K562 (cell line): ENCODE data around the gene ITGA11. TPM values are rescaled to one million over a fixed set of nuclear protein-coding genes. Genes with fewer than 3 reads are reported as not detected.

Experiments
- ATAC-seq: fragments of 200-7000 bp; cut with Tn5 transposase; 3 replicates; pipeline ENCODE4 v1.9.1; 2020; ENCODE audit warnings: moderate library complexity
- BruUV-seq: library from RNA; stranded (reverse); fragments of 400-500 nt; replicated peaks from 2 replicates; lab custom pipeline; 2021; lab: Mats Ljungman, UMichigan
- CTCF ChIA-PET: fragments of 300-600 bp; formaldehyde crosslinking; extraction: SDS; loops from one replicate; lab custom pipeline; 2021; ENCODE audit warnings: low intra/inter-chr PET ratio; lab: Yijun Ruan, JAX
- POLR2A ChIA-PET: fragments of 300-600, 350-650 bp; sonication (Branson Sonifier 250); formaldehyde crosslinking; extraction: SDS; loops from one replicate; lab custom pipeline; 2021; ENCODE audit warnings: antibody characterized with exemption, inconsistent platforms; lab: Yijun Ruan, JAX
- DNase-seq, 4 experiments: peaks; one replicate each; pipeline versions ENCODE4 v3.0.0 to v3.0.0-alpha.2; 2011 to 2018; ENCODE audit warnings: low spot score in 3 of 4, mixed read lengths in 3 of 4; ENCODE audit errors: extremely low read depth in 1 of 4
- FAIRE-seq: peaks from 2 replicates; lab custom pipeline; 2011; peaks lifted over from hg19 to GRCh38; lab: Jason Lieb, UNC
- H2AFZ ChIP-seq: 2 replicates; pipeline ENCODE4 v1.6.0; 2011; ENCODE audit warnings: low read depth, low read length, control low read depth, inconsistent platforms
- H3K27ac ChIP-seq: fragments of 200-600 bp; 3 replicates; pipeline ENCODE4 v1.8.0; 2011; ENCODE audit warnings: low read depth, mild to moderate bottlenecking, control low read depth, inconsistent platforms, low read length, moderate library complexity, mixed read lengths; ENCODE audit errors: extremely low read depth
- H3K27me3 ChIP-seq, 2 experiments: fragments of 300-600 bp in 1 of 2; 2 replicates in 1 of 2; 3 replicates in 1 of 2; pipeline versions ENCODE4 v1.6.0 to v1.8.0; 2011; ENCODE audit warnings: inconsistent platforms in 2 of 2, low read length in 2 of 2, mild to moderate bottlenecking in 1 of 2, mixed read lengths in 1 of 2, moderate library complexity in 1 of 2; ENCODE audit not compliant: control insufficient read depth in 2 of 2, insufficient read depth in 2 of 2
- H3K36me3 ChIP-seq: fragments of 300-600 bp; 3 replicates; pipeline ENCODE4 v1.8.0; 2011; ENCODE audit warnings: mild to moderate bottlenecking, low read length, inconsistent platforms; ENCODE audit not compliant: control insufficient read depth, insufficient read depth
- H3K4me1 ChIP-seq, 2 experiments: fragments of 200-600 bp in 1 of 2; replicated peaks in 1 of 2; 2 replicates in 1 of 2; 3 replicates in 1 of 2; pipeline versions ENCODE4 v1.5.1 to v1.8.0; 2011; ENCODE audit warnings: inconsistent platforms in 2 of 2, low read length in 2 of 2, mild to moderate bottlenecking in 1 of 2, mixed read lengths in 1 of 2, moderate library complexity in 1 of 2; ENCODE audit not compliant: control insufficient read depth in 2 of 2, insufficient read depth in 2 of 2
- H3K4me2 ChIP-seq: 2 replicates; pipeline ENCODE4 v1.6.1; 2011; ENCODE audit warnings: low read length, control low read depth, inconsistent platforms, mixed read lengths; ENCODE audit not compliant: insufficient read depth
- H3K4me3 ChIP-seq: fragments of 200-600 bp; sonication (generic), shearing (Covaris generic); 2 replicates; pipeline ENCODE4 v1.5.1; 2016; ENCODE audit warnings: control low read depth, inconsistent platforms
- H3K79me2 ChIP-seq: fragments of 200-600 bp; 3 replicates; pipeline ENCODE4 v1.8.0; 2011; ENCODE audit warnings: low read length, inconsistent platforms; ENCODE audit not compliant: control insufficient read depth, insufficient read depth
- H3K9ac ChIP-seq, 2 experiments: 2 replicates each; pipeline versions ENCODE4 v1.6.0 to v1.6.1; 2011; ENCODE audit warnings: low read depth in 2 of 2, low read length in 2 of 2, control low read depth in 1 of 2, inconsistent platforms in 1 of 2, mild to moderate bottlenecking in 1 of 2, mixed read lengths in 1 of 2; ENCODE audit not compliant: insufficient read depth in 1 of 2
- H3K9me1 ChIP-seq: one replicate; pipeline ENCODE4 v1.6.0; 2011; ENCODE audit warnings: inconsistent platforms, mild to moderate bottlenecking, low read length, moderate library complexity; ENCODE audit not compliant: control insufficient read depth, insufficient read depth
- H3K9me3 ChIP-seq: replicated peaks from 2 replicates; pipeline ENCODE4 v1.5.1; 2011; ENCODE audit warnings: low read depth, low read length, inconsistent platforms; ENCODE audit not compliant: control insufficient read depth, insufficient read depth
- H4K20me1 ChIP-seq: replicated peaks from 2 replicates; pipeline ENCODE4 v1.6.1; 2011; ENCODE audit warnings: low read length, inconsistent platforms, mixed read lengths; ENCODE audit not compliant: control insufficient read depth, insufficient read depth
- HMGN3 ChIP-seq: IDR thresholded peaks from 2 replicates; pipeline ENCODE4 v1.6.1; 2011; ENCODE audit warnings: borderline replicate concordance, low read depth, mild to moderate bottlenecking, mixed read lengths, low read length; ENCODE audit not compliant: insufficient read length; ENCODE audit errors: extremely low read depth
- KDM4B ChIP-seq, 2 experiments: fragments of 450-650 bp in 1 of 2; sonication (generic) in 1 of 2; IDR thresholded peaks; 2 replicates each; pipeline ENCODE4 v1.6.1; 2016 to 2017; ENCODE audit warnings: borderline replicate concordance in 2 of 2, antibody characterized with exemption in 1 of 2, low read depth in 1 of 2, mild to moderate bottlenecking in 1 of 2
- SUPT5H ChIP-seq: fragments of 450-650 bp; IDR thresholded peaks from 2 replicates; pipeline ENCODE4 v1.6.1; 2016
- WGBS: fragments of 100-300 bp; shearing (Covaris generic); methylation state at CpG from one replicate; pipeline ENCODE4 v1.1.6; 2016; ENCODE audit warnings: low coverage, mixed read lengths; ENCODE audit not compliant: insufficient coverage; ENCODE audit errors: missing lambda C conversion rate; 5-methylcytosine and 5-hydroxymethylcytosine counted together
- in situ Hi-C: fragments of 300-500 bp; cut with MboI; formaldehyde crosslinking; loops from 4 replicates; pipeline ENCODE4 v1.15.0; 2018; ENCODE audit warnings: inconsistent platforms, mixed read lengths
- intact Hi-C: fragments of 100-400 bp; cut with micrococcal nuclease; formaldehyde crosslinking; loops from 2 replicates; pipeline ENCODE4 v1.14.2; 2022
- polyA plus RNA-seq, 8 experiments: library from polyadenylated mRNA; depleted of rRNA in 4 of 8; stranded (reverse) in 5 of 8; unstranded in 3 of 8; fragments of >200 nt; fragmentation: Nextera tagmentation in 2 of 8; fragmentation: Illumina TruSeq in 1 of 8; extraction: Ambion mirVana in 2 of 8; extraction: Trizol in 1 of 8; gene quantifications; 2 replicates each; pipeline versions ENCODE4 v1.2.1 to v1.2.3, GENCODE V29; 2011 to 2014; ENCODE audit warnings: inconsistent platforms in 1 of 8, missing spikeins in 1 of 8
- total RNA-seq, 7 experiments: library from RNA; depleted of rRNA in 6 of 7; stranded (reverse); fragments of >200 nt in 6 of 7; fragmentation: Illumina TruSeq in 2 of 7; extraction: Trizol in 2 of 7; gene quantifications; 2 replicates each; pipeline versions ENCODE4 v1.2.1 to v1.2.3, GENCODE V29; 2011 to 2021; ENCODE audit warnings: low replicate concordance in 1 of 7
- TF ChIP-seq, protein P1 (sequence below): fragments of 200-600 bp; sonication (generic); IDR thresholded peaks from one replicate; pipeline ENCODE4 v1.6.1; 2012; ENCODE audit warnings: mild to moderate bottlenecking, low read depth, low read length, inconsistent platforms

ITGA11 gene
- total and polyA plus RNA-seq, 9 of the 15 experiments (the other 6 are each of a cell fraction or from before 2014, with no cell fraction given) = 0.01 TPM; not detected in 8

DNA sequence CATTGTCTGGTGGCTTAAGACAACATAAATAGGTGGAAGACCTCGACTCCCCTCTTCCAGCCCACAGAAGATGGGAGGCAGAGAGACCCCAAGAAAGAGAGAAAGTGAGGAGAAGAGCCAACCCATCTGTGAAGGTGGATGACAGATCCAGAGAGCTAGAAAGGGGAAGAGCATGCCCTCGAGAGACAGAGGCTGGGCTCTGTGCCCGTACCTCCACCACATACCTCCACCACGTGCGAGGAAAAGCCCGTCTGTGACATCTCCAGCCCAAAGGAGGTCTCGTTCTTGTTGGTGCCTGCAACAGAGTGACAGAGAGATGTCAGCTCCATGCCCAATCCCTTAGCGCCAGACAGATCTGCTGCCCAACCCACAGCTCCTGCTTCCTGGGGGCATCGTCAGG is 83.4 kb downstream of the ITGA11 start:
- no peaks in the 10 kb centered on the region for H3K9me1 ChIP-seq
- no peaks in the 10 kb centered on the region for H3K9me3 ChIP-seq
- H2AFZ ChIP-seq = no peak overlapping the region
- in situ Hi-C loops = no loop called here
- FAIRE-seq (no peak), ATAC-seq (no peak), DNase-seq (no peak)
- intact Hi-C loops = no loop called here
- H3K9ac ChIP-seq = 0 out of 4 replicates have a peak overlapping the region, but pooled peaks of 1 of the 2 experiments have one; percentile 7
- H3K4me2 ChIP-seq = no peak overlapping the region
- ChIA-PET POLR2A (interaction anchor here (0.5 to 0.7 kb wide), 2 partner anchors 8 to 19 kb away, joined by 3 read pairs; no protein-coding TSS in a partner anchor), CTCF (no interaction called here)
- H3K4me3 ChIP-seq = no peak overlapping the region
- no peaks in the 10 kb centered on the region for H3K79me2 ChIP-seq
- no peaks in the 10 kb centered on the region for H3K36me3 ChIP-seq
- H3K4me1 ChIP-seq = no peaks in the 10 kb centered on the region
- WGBS = 9% methylated on average over 9 of the region's 9 CpGs
- 0 out of 2 replicates have a peak, but pooled peaks cover 6% of the 10 kb centered on the region for H4K20me1 ChIP-seq
- peaks cover 34 to 82% of the 10 kb centered on the region in 2 experiments for H3K27me3 ChIP-seq
- TF ChIP-seq SUPT5H = no peak
- TF ChIP-seq, protein P1, sequence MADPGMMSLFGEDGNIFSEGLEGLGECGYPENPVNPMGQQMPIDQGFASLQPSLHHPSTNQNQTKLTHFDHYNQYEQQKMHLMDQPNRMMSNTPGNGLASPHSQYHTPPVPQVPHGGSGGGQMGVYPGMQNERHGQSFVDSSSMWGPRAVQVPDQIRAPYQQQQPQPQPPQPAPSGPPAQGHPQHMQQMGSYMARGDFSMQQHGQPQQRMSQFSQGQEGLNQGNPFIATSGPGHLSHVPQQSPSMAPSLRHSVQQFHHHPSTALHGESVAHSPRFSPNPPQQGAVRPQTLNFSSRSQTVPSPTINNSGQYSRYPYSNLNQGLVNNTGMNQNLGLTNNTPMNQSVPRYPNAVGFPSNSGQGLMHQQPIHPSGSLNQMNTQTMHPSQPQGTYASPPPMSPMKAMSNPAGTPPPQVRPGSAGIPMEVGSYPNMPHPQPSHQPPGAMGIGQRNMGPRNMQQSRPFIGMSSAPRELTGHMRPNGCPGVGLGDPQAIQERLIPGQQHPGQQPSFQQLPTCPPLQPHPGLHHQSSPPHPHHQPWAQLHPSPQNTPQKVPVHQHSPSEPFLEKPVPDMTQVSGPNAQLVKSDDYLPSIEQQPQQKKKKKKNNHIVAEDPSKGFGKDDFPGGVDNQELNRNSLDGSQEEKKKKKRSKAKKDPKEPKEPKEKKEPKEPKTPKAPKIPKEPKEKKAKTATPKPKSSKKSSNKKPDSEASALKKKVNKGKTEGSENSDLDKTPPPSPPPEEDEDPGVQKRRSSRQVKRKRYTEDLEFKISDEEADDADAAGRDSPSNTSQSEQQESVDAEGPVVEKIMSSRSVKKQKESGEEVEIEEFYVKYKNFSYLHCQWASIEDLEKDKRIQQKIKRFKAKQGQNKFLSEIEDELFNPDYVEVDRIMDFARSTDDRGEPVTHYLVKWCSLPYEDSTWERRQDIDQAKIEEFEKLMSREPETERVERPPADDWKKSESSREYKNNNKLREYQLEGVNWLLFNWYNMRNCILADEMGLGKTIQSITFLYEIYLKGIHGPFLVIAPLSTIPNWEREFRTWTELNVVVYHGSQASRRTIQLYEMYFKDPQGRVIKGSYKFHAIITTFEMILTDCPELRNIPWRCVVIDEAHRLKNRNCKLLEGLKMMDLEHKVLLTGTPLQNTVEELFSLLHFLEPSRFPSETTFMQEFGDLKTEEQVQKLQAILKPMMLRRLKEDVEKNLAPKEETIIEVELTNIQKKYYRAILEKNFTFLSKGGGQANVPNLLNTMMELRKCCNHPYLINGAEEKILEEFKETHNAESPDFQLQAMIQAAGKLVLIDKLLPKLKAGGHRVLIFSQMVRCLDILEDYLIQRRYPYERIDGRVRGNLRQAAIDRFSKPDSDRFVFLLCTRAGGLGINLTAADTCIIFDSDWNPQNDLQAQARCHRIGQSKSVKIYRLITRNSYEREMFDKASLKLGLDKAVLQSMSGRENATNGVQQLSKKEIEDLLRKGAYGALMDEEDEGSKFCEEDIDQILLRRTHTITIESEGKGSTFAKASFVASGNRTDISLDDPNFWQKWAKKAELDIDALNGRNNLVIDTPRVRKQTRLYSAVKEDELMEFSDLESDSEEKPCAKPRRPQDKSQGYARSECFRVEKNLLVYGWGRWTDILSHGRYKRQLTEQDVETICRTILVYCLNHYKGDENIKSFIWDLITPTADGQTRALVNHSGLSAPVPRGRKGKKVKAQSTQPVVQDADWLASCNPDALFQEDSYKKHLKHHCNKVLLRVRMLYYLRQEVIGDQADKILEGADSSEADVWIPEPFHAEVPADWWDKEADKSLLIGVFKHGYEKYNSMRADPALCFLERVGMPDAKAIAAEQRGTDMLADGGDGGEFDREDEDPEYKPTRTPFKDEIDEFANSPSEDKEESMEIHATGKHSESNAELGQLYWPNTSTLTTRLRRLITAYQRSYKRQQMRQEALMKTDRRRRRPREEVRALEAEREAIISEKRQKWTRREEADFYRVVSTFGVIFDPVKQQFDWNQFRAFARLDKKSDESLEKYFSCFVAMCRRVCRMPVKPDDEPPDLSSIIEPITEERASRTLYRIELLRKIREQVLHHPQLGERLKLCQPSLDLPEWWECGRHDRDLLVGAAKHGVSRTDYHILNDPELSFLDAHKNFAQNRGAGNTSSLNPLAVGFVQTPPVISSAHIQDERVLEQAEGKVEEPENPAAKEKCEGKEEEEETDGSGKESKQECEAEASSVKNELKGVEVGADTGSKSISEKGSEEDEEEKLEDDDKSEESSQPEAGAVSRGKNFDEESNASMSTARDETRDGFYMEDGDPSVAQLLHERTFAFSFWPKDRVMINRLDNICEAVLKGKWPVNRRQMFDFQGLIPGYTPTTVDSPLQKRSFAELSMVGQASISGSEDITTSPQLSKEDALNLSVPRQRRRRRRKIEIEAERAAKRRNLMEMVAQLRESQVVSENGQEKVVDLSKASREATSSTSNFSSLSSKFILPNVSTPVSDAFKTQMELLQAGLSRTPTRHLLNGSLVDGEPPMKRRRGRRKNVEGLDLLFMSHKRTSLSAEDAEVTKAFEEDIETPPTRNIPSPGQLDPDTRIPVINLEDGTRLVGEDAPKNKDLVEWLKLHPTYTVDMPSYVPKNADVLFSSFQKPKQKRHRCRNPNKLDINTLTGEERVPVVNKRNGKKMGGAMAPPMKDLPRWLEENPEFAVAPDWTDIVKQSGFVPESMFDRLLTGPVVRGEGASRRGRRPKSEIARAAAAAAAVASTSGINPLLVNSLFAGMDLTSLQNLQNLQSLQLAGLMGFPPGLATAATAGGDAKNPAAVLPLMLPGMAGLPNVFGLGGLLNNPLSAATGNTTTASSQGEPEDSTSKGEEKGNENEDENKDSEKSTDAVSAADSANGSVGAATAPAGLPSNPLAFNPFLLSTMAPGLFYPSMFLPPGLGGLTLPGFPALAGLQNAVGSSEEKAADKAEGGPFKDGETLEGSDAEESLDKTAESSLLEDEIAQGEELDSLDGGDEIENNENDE = no peak
- TF ChIP-seq KDM4B (IDR thresholded peaks at IDR 0.05; ENCODE audit: borderline replicate concordance in 2 of 2, low read depth in 1 of 2) = no peak
- TF ChIP-seq HMGN3 = no peak
- TF ChIP-seq, all 486 proteins: peak for 0
- no peak overlapping the region for H3K27ac ChIP-seq
- BruUV-seq = no TSS peak
